ENCODE results near the gene ALDH1A2.

ALDH1A2 gene

DNA sequence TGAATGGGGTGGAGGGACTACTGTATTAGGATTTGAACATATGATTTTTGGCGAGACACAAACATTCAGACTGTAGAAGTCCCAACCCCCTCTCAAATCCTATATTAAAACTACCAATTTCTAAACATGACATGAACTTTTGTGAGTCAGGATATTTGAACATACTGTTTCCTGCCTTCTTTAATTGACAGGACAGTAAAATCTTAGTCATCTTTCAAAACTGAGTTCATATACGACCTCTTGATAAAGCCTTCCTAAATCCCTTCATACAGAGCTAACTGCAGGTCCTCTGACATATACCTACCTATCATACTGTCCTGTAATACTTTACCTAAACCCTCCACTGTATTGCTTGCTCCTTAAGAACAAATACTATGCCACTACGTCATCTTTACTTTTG, 23.5 kb downstream of the ALDH1A2 start:
- Histone ChIP-seq H3K79me2 (ENCODE audit: insufficient read depth, low read length) (no peaks in the 10 kb centered on the region), H3F3A (ENCODE audit: insufficient read depth) (no peaks in the 10 kb centered on the region), H3K4me2 (ENCODE audit: low read depth, low read length, poor library complexity, severe bottlenecking) (no peak overlapping the region), H3K9me3 (ENCODE audit: insufficient read depth, low read length) (no peaks in the 10 kb centered on the region), H3K27me3 (ENCODE audit: low read length) (no peaks in the 10 kb centered on the region), H3K9ac (ENCODE audit: low read length) (no peak overlapping the region), H4K20me1 (ENCODE audit: low read depth, low read length) (no peaks in the 10 kb centered on the region), H3K4me3 (ENCODE audit: insufficient read depth, low read length, poor library complexity, severe bottlenecking) (no peak overlapping the region), H3K27ac (ENCODE audit: low read depth, low read length) (no peak overlapping the region), H2AFZ (ENCODE audit: low read depth, low read length, severe bottlenecking) (no peak overlapping the region), H3K9me2 (replicated peaks; ENCODE audit: insufficient read depth, low read length) (no peaks in the 10 kb centered on the region), H3K36me3 (ENCODE audit: low read length) (no peaks in the 10 kb centered on the region)
- TF ChIP-seq, protein P1, sequence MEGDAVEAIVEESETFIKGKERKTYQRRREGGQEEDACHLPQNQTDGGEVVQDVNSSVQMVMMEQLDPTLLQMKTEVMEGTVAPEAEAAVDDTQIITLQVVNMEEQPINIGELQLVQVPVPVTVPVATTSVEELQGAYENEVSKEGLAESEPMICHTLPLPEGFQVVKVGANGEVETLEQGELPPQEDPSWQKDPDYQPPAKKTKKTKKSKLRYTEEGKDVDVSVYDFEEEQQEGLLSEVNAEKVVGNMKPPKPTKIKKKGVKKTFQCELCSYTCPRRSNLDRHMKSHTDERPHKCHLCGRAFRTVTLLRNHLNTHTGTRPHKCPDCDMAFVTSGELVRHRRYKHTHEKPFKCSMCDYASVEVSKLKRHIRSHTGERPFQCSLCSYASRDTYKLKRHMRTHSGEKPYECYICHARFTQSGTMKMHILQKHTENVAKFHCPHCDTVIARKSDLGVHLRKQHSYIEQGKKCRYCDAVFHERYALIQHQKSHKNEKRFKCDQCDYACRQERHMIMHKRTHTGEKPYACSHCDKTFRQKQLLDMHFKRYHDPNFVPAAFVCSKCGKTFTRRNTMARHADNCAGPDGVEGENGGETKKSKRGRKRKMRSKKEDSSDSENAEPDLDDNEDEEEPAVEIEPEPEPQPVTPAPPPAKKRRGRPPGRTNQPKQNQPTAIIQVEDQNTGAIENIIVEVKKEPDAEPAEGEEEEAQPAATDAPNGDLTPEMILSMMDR (IDR thresholded peaks at IDR 0.05; ENCODE audit: insufficient read depth, low read length, poor library complexity, severe bottlenecking): no peak
- TF ChIP-seq EZH2phosphoT487 (conservative IDR thresholded peaks at IDR 0.05; ENCODE audit: low read length): no peak

DNA sequence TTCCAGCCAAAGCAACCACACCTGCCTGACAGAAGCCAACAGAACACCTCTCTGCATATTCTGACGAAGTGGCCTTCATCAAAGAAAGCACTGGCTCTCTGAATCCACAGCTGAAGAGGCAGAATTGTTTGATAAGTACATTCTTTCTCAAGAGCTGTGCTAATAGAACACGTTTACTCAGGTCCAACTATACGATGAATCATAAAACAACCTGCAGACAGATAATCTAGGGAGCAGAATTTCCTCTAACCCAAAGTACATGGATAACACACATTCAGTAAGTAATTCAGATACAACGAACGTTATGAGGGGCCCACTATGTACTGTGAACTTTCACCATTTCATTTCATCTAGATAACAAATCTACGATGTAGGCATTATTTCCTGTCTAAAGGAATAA, 25.4 kb downstream of the ALDH1A2 start:
- Histone ChIP-seq H3K4me2 (ENCODE audit: low read depth, low read length, poor library complexity, severe bottlenecking) (no peak overlapping the region), H3K9me2 (replicated peaks; ENCODE audit: insufficient read depth, low read length) (no peaks in the 10 kb centered on the region), H3K9ac (ENCODE audit: low read length) (no peak overlapping the region), H3K27ac (ENCODE audit: low read depth, low read length) (no peak overlapping the region), H3K79me2 (ENCODE audit: insufficient read depth, low read length) (no peaks in the 10 kb centered on the region), H3K9me3 (ENCODE audit: insufficient read depth, low read length) (no peaks in the 10 kb centered on the region), H3F3A (ENCODE audit: insufficient read depth) (no peaks in the 10 kb centered on the region; the same call in 1 of the 2 replicates), H3K4me3 (ENCODE audit: insufficient read depth, low read length, poor library complexity, severe bottlenecking) (no peak overlapping the region), H2AFZ (ENCODE audit: low read depth, low read length, severe bottlenecking) (no peak overlapping the region), H4K20me1 (ENCODE audit: low read depth, low read length) (no peaks in the 10 kb centered on the region), H3K27me3 (ENCODE audit: low read length) (no peaks in the 10 kb centered on the region), H3K36me3 (ENCODE audit: low read length) (no peaks in the 10 kb centered on the region)
- TF ChIP-seq, protein P1 (IDR thresholded peaks at IDR 0.05; ENCODE audit: insufficient read depth, low read length, poor library complexity, severe bottlenecking): no peak
- no peak for TF ChIP-seq EZH2phosphoT487 (conservative IDR thresholded peaks at IDR 0.05; ENCODE audit: low read length)

DNA sequence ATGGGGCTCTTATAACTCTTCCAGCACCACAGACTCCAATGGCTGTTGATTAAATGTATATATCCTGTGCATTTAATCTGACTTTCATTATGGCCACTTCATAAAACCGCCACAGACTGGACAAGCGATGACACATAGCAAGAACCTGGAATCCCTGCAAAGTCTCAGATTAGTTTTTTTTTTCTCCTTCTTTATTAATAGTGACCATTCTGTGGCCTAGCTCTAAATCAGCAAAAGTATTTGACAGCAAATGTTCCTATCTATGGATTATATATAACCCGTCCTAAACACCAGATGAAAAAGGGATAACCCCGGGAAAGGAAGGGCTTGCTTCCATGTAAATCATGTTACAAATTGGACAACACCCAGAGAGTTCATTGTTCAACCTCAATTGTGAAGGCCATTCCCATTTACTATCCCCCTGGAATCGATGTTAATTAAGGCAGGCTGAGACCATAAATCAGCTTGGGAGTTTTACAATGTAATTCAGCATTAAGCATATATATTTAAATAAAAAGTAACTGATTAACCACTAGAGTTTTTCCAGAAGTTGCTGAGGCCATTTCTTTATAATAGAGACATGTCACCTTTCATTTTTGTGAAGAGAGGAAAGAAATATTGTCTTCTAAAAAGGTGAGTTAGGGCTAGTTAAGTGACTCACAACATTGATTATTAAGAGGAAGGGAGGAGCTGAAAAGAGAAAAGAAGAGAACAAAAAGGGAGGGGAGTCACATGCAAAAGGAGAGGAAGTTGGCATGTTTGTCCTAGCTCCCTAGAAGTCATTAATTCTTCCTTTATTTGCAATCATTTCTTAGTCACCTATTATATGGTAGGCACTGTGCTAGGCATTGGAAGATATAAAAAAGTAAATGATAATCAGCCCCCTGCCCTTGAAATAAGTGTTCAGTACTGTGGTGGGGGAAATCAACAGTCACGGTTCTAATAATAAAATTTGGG, 26.2 kb downstream of the ALDH1A2 start:
- no peaks in the 10 kb centered on the region for H3K36me3 ChIP-seq (ENCODE audit: low read length)
- no peaks in the 10 kb centered on the region for H3K9me3 ChIP-seq (ENCODE audit: insufficient read depth, low read length)
- no peaks in the 10 kb centered on the region for H3K27me3 ChIP-seq (ENCODE audit: low read length)
- TF ChIP-seq EZH2phosphoT487 (conservative IDR thresholded peaks at IDR 0.05; ENCODE audit: low read length): no peak
- TF ChIP-seq, protein P1 (IDR thresholded peaks at IDR 0.05; ENCODE audit: insufficient read depth, low read length, poor library complexity, severe bottlenecking): no peak
- H2AFZ ChIP-seq (ENCODE audit: low read depth, low read length, severe bottlenecking): no peak overlapping the region
- no peaks in the 10 kb centered on the region for H3K79me2 ChIP-seq (ENCODE audit: insufficient read depth, low read length)
- H3K9me2 ChIP-seq (replicated peaks; ENCODE audit: insufficient read depth, low read length): no peaks in the 10 kb centered on the region
- H4K20me1 ChIP-seq (ENCODE audit: low read depth, low read length): no peaks in the 10 kb centered on the region
- no peaks in the 10 kb centered on the region; the same call in 1 of the 2 replicates for H3F3A ChIP-seq (ENCODE audit: insufficient read depth)
- H3K4me2 ChIP-seq (ENCODE audit: low read depth, low read length, poor library complexity, severe bottlenecking): no peak overlapping the region
- no peak overlapping the region for H3K4me3 ChIP-seq (ENCODE audit: insufficient read depth, low read length, poor library complexity, severe bottlenecking)
- no peak overlapping the region for H3K27ac ChIP-seq (ENCODE audit: low read depth, low read length)
- H3K9ac ChIP-seq (ENCODE audit: low read length): no peak overlapping the region

Data from SU-DHL-6 (cell line).